GM20431 (cell line): ENCODE data around the gene ARTN.

Source experiments
- in situ Hi-C: fragments of 300-500 bp; cut with MseI, MboI; formaldehyde crosslinking; loops from one replicate; pipeline ENCODE4 v1.15.0; 2020; ENCODE audit warnings: low sequenced_read_pairs; ENCODE audit not compliant: unreplicated experiment

Gene ARTN, protein sequence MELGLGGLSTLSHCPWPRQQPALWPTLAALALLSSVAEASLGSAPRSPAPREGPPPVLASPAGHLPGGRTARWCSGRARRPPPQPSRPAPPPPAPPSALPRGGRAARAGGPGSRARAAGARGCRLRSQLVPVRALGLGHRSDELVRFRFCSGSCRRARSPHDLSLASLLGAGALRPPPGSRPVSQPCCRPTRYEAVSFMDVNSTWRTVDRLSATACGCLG

GRCh38 chr1:43933386-43934100 is at the start of gene ARTN:
Gene ARTN (plus strand): TSS chr1:43933801. CDS start chr1:43935657, 1,856 bp downstream.
- in situ Hi-C loops: loop anchor here (5.0 to 10.0 kb wide), 2 partner anchors 171 to 409 kb away; no protein-coding TSS in a partner anchor

- in situ Hi-C loops: no loop called here
Observed at GRCh38 chr1:43885279-43885801, 48.3 kb upstream of the ARTN start.

- in situ Hi-C loops: no loop called here
Observed at GRCh38 chr1:43887748-43888147, 45.9 kb upstream of the ARTN start.

- in situ Hi-C loops: no loop called here
Observed at GRCh38 chr1:43890815-43891214, 42.8 kb upstream of the ARTN start.

GRCh38 chr1:43893006-43893405 is 40.6 kb upstream of the ARTN start:
- in situ Hi-C loops: no loop called here

GRCh38 chr1:43898981-43899380 is 34.6 kb upstream of the ARTN start:
- in situ Hi-C loops: no loop called here

DNA sequence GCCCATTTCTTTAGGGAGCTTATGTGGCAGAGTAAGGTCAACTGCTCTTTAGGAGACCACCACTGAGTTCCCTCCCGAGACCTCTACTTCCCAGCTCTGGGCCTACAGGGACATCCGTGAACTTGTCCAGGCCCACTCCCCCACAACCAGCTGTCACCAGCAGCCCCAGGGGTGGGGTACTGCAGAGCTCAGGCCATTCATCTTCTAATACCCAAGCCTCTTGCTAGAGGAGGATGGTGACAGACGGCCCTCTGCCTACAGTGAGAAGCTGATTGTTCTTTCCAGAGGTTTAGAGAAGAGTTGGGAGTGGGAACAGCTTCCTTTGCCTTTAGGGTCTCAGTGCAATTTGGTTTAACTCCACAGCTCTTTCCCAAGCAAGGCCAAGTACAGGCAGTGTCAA is 33.2 kb upstream of the ARTN start:
- in situ Hi-C loops: no loop called here

- in situ Hi-C loops: no loop called here
Observed at GRCh38 chr1:43901196-43901961, 32.2 kb upstream of the ARTN start.

GRCh38 chr1:43902058-43902831 is 31.4 kb upstream of the ARTN start:
- in situ Hi-C loops: no loop called here

DNA sequence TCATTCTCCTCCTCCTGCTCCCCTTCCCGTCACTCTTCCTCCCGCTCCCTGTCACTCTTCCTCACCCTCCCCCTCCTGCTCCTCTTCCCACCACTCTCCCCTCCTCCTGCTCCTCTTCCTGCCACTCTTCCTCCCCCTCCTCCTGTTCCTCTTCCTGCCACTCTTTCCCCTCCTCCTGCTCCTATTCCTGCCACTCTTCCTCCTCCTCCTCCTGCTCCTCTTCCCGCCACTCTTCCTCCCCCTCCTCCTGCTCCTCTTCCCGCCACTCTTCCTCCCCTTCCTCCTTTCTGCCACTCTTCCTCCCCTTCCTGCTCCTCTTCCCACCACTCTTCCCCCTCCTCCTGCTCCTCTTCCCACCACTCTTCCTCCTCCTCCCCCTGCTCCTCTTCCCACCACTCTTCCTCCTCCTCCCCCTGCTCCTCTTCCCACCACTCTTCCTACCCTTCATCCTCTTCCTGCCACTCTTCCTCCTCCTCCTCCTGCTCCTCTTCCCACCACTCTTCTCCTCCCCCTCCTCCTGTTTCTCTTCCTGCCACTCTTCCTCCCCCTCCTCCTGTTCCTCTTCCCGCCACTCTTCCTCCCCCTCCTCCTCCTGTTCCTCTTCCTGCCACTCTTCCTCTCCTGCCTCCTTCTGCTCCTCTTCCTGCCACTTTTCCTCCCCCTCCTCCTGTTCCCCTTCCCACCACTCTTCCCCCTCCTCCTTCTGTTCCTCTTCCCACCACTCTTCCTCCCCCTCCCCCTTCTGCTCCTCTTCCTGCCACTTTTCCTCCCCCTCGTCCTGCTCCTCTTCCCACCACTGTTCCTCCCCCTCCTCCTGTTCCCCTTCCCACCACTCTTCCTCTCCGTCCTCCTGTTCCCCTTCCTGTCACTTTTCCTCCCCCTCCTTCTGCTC is 28.7 kb upstream of the ARTN start:
- in situ Hi-C loops: no loop called here

- in situ Hi-C loops: no loop called here
Observed at GRCh38 chr1:43908226-43908625, 25.4 kb upstream of the ARTN start.

- in situ Hi-C loops: no loop called here
Observed at GRCh38 chr1:43908858-43909257, 24.7 kb upstream of the ARTN start.

- in situ Hi-C loops: no loop called here
Observed at GRCh38 chr1:43910343-43910742, 23.3 kb upstream of the ARTN start.

DNA sequence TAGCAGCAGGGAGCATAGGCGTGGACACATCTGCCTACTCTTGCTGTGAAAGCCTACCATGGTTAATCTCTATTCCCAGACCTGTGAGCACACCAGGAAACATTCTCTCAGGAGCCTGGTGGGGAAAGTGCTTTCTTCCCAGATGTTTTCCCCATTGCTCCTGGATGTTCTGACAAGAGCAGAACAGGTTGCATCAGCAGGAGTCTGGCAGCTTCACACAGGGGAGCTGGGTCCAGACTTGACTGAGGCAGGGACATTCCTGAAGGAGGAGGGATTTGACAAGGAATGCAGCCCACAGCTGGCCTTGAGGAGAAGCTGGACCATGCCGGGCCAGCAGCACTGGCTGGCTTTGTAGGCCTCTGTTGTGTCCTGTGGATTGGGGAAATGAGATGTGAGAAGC is 21.0 kb upstream of the ARTN start:
- in situ Hi-C loops: no loop called here

DNA sequence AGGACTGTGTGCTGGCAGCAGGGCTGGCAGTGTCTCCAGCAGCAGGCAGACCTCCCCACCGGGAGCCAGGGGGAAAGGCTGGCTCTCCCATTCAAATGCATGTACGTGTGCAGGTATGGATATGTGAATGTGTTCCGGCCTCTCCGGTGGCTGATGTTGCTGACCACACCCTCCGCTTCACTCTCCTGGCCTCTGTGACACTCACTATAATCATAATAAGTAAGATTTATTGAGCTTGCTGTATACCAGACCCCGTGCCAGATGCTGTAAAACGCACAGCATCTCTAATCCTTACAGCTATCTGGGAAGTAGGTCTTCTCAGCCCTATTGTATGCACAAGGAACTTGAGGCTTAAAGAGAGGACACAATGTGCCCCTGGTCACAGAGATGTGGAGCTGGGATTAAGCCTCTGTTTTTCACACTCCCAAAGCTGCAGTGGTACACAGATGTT is 20.5 kb upstream of the ARTN start:
- in situ Hi-C loops: no loop called here

DNA sequence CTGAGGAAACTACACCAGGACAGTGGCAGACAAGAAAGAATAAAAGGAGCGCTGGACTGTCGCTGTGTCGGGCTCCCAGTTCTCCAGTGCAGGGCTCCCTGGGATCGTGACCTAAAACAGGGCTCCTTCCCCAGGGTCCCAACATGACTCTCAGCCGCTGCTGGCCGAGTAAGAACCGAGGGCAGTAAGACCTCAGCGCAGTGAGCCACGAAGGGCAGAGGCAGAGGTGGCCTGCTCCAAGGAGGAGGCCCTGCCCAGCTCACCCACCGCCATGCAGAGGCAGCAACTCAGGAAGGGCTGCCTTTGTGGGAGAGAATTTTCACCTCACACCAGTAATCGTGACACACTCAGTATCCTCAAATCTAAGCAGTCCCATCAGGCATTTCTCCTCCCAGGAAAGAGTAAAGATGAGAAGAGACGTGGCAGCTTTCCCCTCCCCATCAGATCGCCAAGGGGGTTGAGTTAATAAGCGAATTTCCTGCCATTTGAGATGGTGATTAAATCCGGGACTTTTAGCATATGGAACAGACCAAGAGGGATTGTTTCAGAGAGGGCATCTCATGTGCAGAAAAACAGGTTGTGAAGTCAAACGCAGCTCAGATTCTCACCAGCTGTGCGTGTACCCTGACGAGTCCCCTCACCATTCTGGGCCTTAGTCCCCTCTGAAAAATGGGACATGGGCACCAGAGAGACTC is 19.8 kb upstream of the ARTN start:
- in situ Hi-C loops: no loop called here

DNA sequence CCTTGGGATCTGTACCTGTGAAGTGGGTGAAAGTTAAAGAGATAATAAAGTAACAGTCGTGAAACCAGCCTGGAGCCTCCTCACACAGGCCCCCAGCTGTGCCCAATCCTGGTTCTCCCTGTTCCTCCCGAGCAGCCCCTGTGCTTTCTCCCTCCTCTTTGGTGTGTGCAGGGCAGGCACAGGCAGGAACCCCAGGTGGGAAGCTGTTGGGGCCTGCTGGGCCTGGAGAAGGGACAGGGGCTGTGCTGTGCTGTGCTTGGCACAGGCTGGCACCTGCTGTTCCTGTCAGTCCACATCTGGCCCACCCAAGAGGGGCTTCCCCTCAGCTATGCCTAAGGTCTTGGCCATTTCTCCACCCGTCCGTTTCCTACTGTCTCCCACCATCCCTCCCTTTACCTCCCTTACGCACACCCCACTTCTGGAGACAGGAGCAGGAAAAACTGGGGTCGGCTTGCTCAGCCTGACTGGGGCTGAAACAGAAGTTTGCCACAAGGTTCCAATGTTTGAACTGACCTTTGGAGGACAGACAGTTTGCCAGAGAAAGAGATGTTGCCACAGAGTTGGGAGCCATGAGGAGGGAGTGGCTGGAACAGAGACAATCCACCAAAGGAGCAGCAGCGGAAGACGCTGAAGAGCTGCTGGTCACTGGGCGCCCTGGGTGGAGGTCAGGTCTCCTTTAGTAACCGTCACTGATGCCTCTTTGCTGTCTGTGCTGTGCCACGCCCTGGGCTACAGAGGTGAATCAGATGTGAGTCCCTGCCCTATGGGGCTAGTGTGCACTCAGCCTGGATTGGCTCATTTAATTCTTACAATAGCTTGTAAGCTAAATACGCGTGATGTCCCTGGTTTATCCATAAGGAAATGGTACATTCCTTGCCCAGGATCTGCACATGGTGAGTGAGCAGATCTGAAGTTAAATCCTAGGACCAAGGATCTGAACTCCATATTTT is 18.8 kb upstream of the ARTN start:
- in situ Hi-C loops: no loop called here
